Smooth muscle cell (in vitro differentiated cells): ENCODE results near the gene BICDL2. TPM values are rescaled to one million over a fixed set of nuclear protein-coding genes. Genes with fewer than 3 reads are reported as not detected.
"Not testable (repeated sequence)": the region's sequence is repeated elsewhere in the genome, so short reads cannot be mapped to it uniquely, and the experiment has no call there.

Experiments
- DNase-seq: peaks from one replicate; lab custom pipeline; 2025; ENCODE audit not compliant: unreplicated experiment; lab: John Stamatoyannopoulos, UW
- H2AFZ ChIP-seq: fragments of 200-600 bp; sonication (generic); 2 replicates; pipeline ENCODE4 v1.6.0; 2016; ENCODE audit warnings: antibody characterized with exemption, low read depth, mild to moderate bottlenecking
- H3F3A ChIP-seq: fragments of 200-600 bp; sonication (generic); 2 replicates; pipeline ENCODE4 v1.6.0; 2017; ENCODE audit warnings: antibody characterized with exemption, low read depth
- H3K27ac ChIP-seq: fragments of 200-600 bp; sonication (generic); 2 replicates; pipeline ENCODE4 v1.5.1; 2016; ENCODE audit warnings: low read depth, mild to moderate bottlenecking
- H3K27me3 ChIP-seq: fragments of 200-600 bp; sonication (generic); 2 replicates; pipeline ENCODE4 v1.6.1; 2016; ENCODE audit warnings: low read depth, mild to moderate bottlenecking
- H3K36me3 ChIP-seq: fragments of 200-600 bp; sonication (generic); 2 replicates; pipeline ENCODE4 v1.5.1; 2016; ENCODE audit warnings: low read depth
- H3K4me1 ChIP-seq: fragments of 200-600 bp; sonication (generic); 2 replicates; pipeline ENCODE4 v1.5.1; 2016; ENCODE audit warnings: low read depth
- H3K4me2 ChIP-seq: fragments of 200-600 bp; sonication (generic); 2 replicates; pipeline ENCODE4 v1.6.0; 2016; ENCODE audit warnings: mild to moderate bottlenecking
- H3K4me3 ChIP-seq: fragments of 200-600 bp; sonication (generic); 2 replicates; pipeline ENCODE4 v1.5.1; 2016; ENCODE audit warnings: mild to moderate bottlenecking
- H3K79me2 ChIP-seq: fragments of 200-600 bp; sonication (generic); 2 replicates; pipeline ENCODE4 v1.6.0; 2016; ENCODE audit warnings: low read depth, mild to moderate bottlenecking
- H3K9ac ChIP-seq: fragments of 200-600 bp; sonication (generic); 2 replicates; pipeline ENCODE4 v1.6.0; 2016; ENCODE audit warnings: low read depth
- H3K9me3 ChIP-seq: fragments of 200-600 bp; sonication (generic); replicated peaks from 2 replicates; pipeline ENCODE4 v1.5.1; 2016; ENCODE audit warnings: low read depth
- H4K20me1 ChIP-seq: fragments of 200-600 bp; sonication (generic); 2 replicates; pipeline ENCODE4 v1.6.0; 2016; ENCODE audit warnings: low read depth
- CTCF ChIP-seq: fragments of 200-600 bp; sonication (generic); IDR thresholded peaks from 2 replicates; pipeline ENCODE4 v1.5.1; 2017; ENCODE audit warnings: borderline replicate concordance, mild to moderate bottlenecking, antibody characterized with exemption; ENCODE audit not compliant: insufficient read depth, poor library complexity, severe bottlenecking
- WGBS: methylation state at CpG from one replicate; pipeline ENCODE4 v1.1.7; 2016; ENCODE audit warnings: low lambda C conversion rate; 5-methylcytosine and 5-hydroxymethylcytosine counted together
- polyA plus RNA-seq: library from polyadenylated mRNA; unstranded; fragments of >200 nt; fragmentation: Nextera tagmentation; extraction: Ambion mirVana; gene quantifications from 2 replicates; pipeline ENCODE4 v1.2.1, GENCODE V29; 2016
- total RNA-seq: library from RNA; depleted of rRNA; stranded (reverse); fragments of >200 nt; gene quantifications from 2 replicates; pipeline ENCODE4 v1.2.3, GENCODE V29; 2014

Gene BICDL2
- total and polyA plus RNA-seq, 2 experiments from 2014 or later = 0.86 to 1.5 TPM

DNA sequence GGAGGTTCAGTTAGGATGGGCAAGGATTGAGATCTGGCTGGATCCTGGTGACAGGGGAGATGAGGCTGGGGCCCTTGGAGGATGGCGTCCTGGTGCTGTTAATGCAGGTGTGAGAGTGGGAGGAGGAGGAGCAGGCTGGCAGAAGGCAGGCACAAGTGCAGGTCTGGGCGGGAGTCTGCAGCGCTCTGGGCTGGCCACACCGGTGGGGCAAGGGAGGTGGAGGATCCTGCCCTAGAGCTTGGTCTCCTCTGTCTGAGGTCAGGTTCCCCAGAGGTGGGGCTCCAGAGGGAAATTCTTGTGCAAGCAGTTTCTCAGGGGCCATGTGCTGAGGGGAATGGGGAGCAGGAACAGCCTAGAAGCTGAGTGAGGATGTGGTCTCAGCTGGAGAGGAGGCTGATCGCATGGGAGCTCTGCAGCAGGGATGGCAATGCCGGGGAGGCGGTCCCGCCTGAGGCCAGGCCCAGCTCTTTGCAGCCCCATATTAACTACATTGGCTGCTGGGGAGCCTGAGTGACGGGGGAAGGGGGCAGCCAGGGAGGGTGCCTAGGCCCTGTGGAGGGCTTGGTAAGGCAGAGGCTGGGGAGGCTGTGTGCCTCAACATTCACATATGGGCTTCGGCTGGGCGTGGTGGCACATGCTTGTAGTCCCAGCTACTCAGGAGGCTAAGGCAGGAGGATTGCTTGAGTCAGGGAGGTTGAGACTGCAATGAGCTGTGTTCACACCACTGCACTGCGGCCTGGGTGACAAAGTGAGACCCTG lies 16.0 kb upstream of the BICDL2 start:
- H3K36me3 ChIP-seq, H3K9me3 ChIP-seq, H3F3A ChIP-seq, H2AFZ ChIP-seq, H3K4me3 ChIP-seq, H3K4me1 ChIP-seq, DNase-seq, H3K27ac ChIP-seq, H4K20me1 ChIP-seq, H3K4me2 ChIP-seq, H3K79me2 ChIP-seq, H3K9ac ChIP-seq: not testable (repeated sequence)
- peaks cover 19% of the 10 kb centered on the region for H3K27me3 ChIP-seq
- 87% methylated on average over 12 of the region's 12 CpGs for WGBS

- no peak for DNase-seq
- H3K79me2 ChIP-seq = no peaks in the 10 kb centered on the region
- no peaks in the 10 kb centered on the region for H3K9me3 ChIP-seq
- H3F3A ChIP-seq = no peaks in the 10 kb centered on the region
- H3K27me3 ChIP-seq = peaks cover 31% of the 10 kb centered on the region
- TF ChIP-seq CTCF = no peak
- H3K4me2 ChIP-seq = no peak overlapping the region
- H3K9ac ChIP-seq = no peak overlapping the region
- H3K4me1 ChIP-seq = no peaks in the 10 kb centered on the region
- H3K4me3 ChIP-seq = no peak overlapping the region
- H3K36me3 ChIP-seq = no peaks in the 10 kb centered on the region
- H3K27ac ChIP-seq = no peak overlapping the region
- 82% methylated on average over 9 of the region's 9 CpGs for WGBS
- H2AFZ ChIP-seq = no peak overlapping the region
- H4K20me1 ChIP-seq = no peaks in the 10 kb centered on the region
Observed at GRCh38 chr16:3051494-3051893, 14.8 kb upstream of the BICDL2 start.

GRCh38 chr16:3051009-3051408 lies 14.3 kb upstream of the BICDL2 start:
- 88% methylated on average over 4 of the region's 4 CpGs for WGBS
- no peak for TF ChIP-seq CTCF

GRCh38 chr16:3050487-3050886 lies 13.7 kb upstream of the BICDL2 start:
- no peaks in the 10 kb centered on the region for H4K20me1 ChIP-seq
- no peak overlapping the region for H3K4me2 ChIP-seq
- H3F3A ChIP-seq = no peaks in the 10 kb centered on the region
- H3K9me3 ChIP-seq = no peaks in the 10 kb centered on the region
- no peaks in the 10 kb centered on the region for H3K36me3 ChIP-seq
- peaks cover 5% of the 10 kb centered on the region for H3K4me1 ChIP-seq
- no peak overlapping the region for H3K27ac ChIP-seq
- TF ChIP-seq CTCF = no peak
- H3K9ac ChIP-seq = no peak overlapping the region
- H2AFZ ChIP-seq = no peak overlapping the region
- H3K4me3 ChIP-seq = no peak overlapping the region
- H3K27me3 ChIP-seq = peaks cover 41% of the 10 kb centered on the region
- no peaks in the 10 kb centered on the region for H3K79me2 ChIP-seq
- 90% methylated on average over 5 of the region's 5 CpGs for WGBS
- no peak for DNase-seq

More at GRCh38 chr16:3051009-3051408, 14.3 kb upstream of the BICDL2 start:
- Histone ChIP-seq H2AFZ (no peak overlapping the region), H3K36me3 (no peaks in the 10 kb centered on the region), H3K9ac (no peak overlapping the region), H3K79me2 (no peaks in the 10 kb centered on the region), H3K4me1 (peaks cover 2% of the 10 kb centered on the region), H3K9me3 (no peaks in the 10 kb centered on the region), H3F3A (no peaks in the 10 kb centered on the region), H3K4me2 (no peak overlapping the region), H4K20me1 (no peaks in the 10 kb centered on the region), H3K4me3 (no peak overlapping the region), H3K27ac (no peak overlapping the region), H3K27me3 (peaks cover 36% of the 10 kb centered on the region)
- no peak for DNase-seq
